PC-9 (cell line): ENCODE data around the gene SMG6. TPM values are rescaled to one million over a fixed set of nuclear protein-coding genes. Genes with fewer than 3 reads are reported as not detected.

ENCODE experiments used
- BruUV-seq: library from RNA; stranded (reverse); fragments of 400-500 nt; replicated peaks from 2 replicates; lab custom pipeline; 2021; lab: Mats Ljungman, UMichigan
- CTCF ChIA-PET: fragments of 300-600 bp; sonication (Branson Sonifier 250); formaldehyde crosslinking; loops from one replicate; lab custom pipeline; 2022; ENCODE audit warnings: antibody characterized with exemption; lab: Charles Lee
- POLR2A ChIA-PET: fragments of 300-600 bp; sonication (Branson Sonifier 250); formaldehyde crosslinking; loops from one replicate; lab custom pipeline; 2022; ENCODE audit warnings: antibody characterized with exemption; ENCODE audit not compliant: unreplicated experiment; lab: Charles Lee
- DNase-seq, 2 experiments: peaks; one replicate each; pipeline versions ENCODE4 v3.0.0 to v3.0.0-alpha.2; 2015 to 2022; ENCODE audit warnings: mixed read lengths in 1 of 2
- H2AFZ ChIP-seq: fragments of 200-600 bp; sonication (generic); 2 replicates; pipeline ENCODE4 v1.8.1; 2017; ENCODE audit warnings: antibody characterized with exemption
- H3F3A ChIP-seq: fragments of 200-600 bp; sonication (generic); 2 replicates; pipeline ENCODE4 v1.8.1; 2017; ENCODE audit warnings: antibody characterized with exemption, mild to moderate bottlenecking, low read depth; ENCODE audit not compliant: insufficient read depth
- H3K27ac ChIP-seq: fragments of 200-600 bp; sonication (generic); 2 replicates; pipeline ENCODE4 v1.6.1; 2016; ENCODE audit warnings: mixed run types
- H3K27me3 ChIP-seq: fragments of 200-600 bp; sonication (generic); 2 replicates; pipeline ENCODE4 v1.6.1; 2016; ENCODE audit warnings: low read depth, mixed run types; ENCODE audit not compliant: insufficient read depth
- H3K36me3 ChIP-seq: fragments of 200-600 bp; sonication (generic); 2 replicates; pipeline ENCODE4 v1.6.1; 2016; ENCODE audit warnings: low read depth, mixed run types
- H3K4me1 ChIP-seq: fragments of 200-600 bp; sonication (generic); replicated peaks from 2 replicates; pipeline ENCODE4 v1.6.1; 2016; ENCODE audit warnings: mixed run types; ENCODE audit not compliant: insufficient read depth
- H3K4me2 ChIP-seq: fragments of 200-600 bp; sonication (generic); 2 replicates; pipeline ENCODE4 v1.6.1; 2017; ENCODE audit warnings: mixed run types
- H3K4me3 ChIP-seq: fragments of 200-600 bp; sonication (generic); 2 replicates; pipeline ENCODE4 v1.6.1; 2016; ENCODE audit warnings: mixed run types
- H3K79me2 ChIP-seq: fragments of 200-600 bp; sonication (generic); 2 replicates; pipeline ENCODE4 v1.6.1; 2017; ENCODE audit warnings: low read depth, mixed run types
- H3K9me2 ChIP-seq: fragments of 200-600 bp; sonication (generic); 2 replicates; pipeline ENCODE4 v1.8.1; 2017; ENCODE audit warnings: mild to moderate bottlenecking; ENCODE audit not compliant: insufficient read depth
- H3K9me3 ChIP-seq: fragments of 200-600 bp; sonication (generic); 2 replicates; pipeline ENCODE4 v1.8.1; 2016; ENCODE audit warnings: low read depth; ENCODE audit not compliant: insufficient read depth
- H4K20me1 ChIP-seq: fragments of 200-600 bp; sonication (generic); 2 replicates; pipeline ENCODE4 v1.8.1; 2017; ENCODE audit not compliant: insufficient read depth
- EZH2 ChIP-seq: fragments of 200-600 bp; sonication (generic); IDR thresholded peaks from 2 replicates; pipeline ENCODE4 v1.8.0; 2017; ENCODE audit warnings: antibody characterized with exemption, low read depth
- intact Hi-C: fragments of 100-400 bp; cut with micrococcal nuclease; formaldehyde crosslinking; loops from one replicate; pipeline ENCODE4 v1.10.0; 2022; ENCODE audit not compliant: unreplicated experiment
- total RNA-seq: library from RNA; stranded (reverse); gene quantifications from 2 replicates; pipeline ENCODE4 v1.2.3, GENCODE V29; 2021
- TF ChIP-seq, protein P1 (sequence below): fragments of 200-600 bp; sonication (generic); conservative IDR thresholded peaks from 2 replicates; pipeline ENCODE4 v1.6.1; 2017; ENCODE audit warnings: mixed run types, antibody characterized with exemption, mild to moderate bottlenecking, moderate library complexity

Gene SMG6
- total RNA-seq, 1 experiment from 2014 or later: 43.1 TPM

DNA sequence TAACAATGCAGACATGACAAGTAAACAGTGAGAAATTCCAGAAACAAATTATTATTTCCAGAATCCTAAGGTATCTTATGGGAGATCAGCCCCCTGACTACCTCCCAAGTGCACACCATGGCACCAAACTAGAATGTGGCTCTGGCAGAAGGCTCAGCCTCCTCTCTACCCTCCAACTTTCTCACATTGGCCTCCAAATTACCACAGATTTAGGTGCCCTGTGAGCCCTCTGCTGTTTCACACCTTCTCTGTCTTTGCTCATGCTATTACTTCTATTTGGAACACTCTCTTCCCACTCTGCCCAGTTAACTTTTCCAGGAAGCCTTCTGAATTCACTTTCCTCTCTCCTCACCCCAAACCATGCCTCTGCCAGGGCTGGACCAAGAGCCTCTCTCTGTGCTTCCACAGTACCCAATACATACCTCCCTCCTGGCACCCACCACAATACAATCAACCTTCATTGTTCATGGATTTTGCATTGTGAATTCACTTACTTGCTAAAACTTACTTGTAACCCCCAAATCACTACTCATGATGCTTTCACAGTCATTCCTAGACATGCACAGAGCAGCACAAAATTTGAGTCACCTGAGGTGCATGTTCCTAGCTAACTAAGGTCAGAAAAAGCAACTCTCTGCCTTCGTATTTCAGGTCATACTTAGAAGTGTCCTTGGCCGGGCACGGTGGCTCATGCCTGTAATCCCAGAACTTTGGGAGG is 31.4 kb downstream of the SMG6 start:
- Histone ChIP-seq H3K4me1 (no peaks in the 10 kb centered on the region), H3K27me3 (no peaks in the 10 kb centered on the region), H3K79me2 (no peaks in the 10 kb centered on the region), H2AFZ (no peak overlapping the region), H3K9me2 (no peaks in the 10 kb centered on the region), H4K20me1 (no peaks in the 10 kb centered on the region), H3K27ac (no peak overlapping the region), H3K4me2 (no peak overlapping the region), H3K4me3 (no peak overlapping the region), H3K36me3 (no peaks in the 10 kb centered on the region; the same call in 1 of the 2 replicates), H3K9me3 (no peaks in the 10 kb centered on the region), H3F3A (0 out of 2 replicates have a peak, but pooled peaks cover 5% of the 10 kb centered on the region)
- no peak for DNase-seq
- ChIA-PET POLR2A (interaction anchor here (0.6 kb wide), 1 partner anchor 939 kb away, joined by 3 read pairs; no protein-coding TSS in a partner anchor), CTCF (interaction anchor here (0.6 to 1.0 kb wide), 2 partner anchors 15 to 234 kb away, joined by 3 read pairs; no protein-coding TSS in a partner anchor)
- BruUV-seq: no TSS peak
- no peak for TF ChIP-seq EZH2
- intact Hi-C loops: no loop called here

DNA sequence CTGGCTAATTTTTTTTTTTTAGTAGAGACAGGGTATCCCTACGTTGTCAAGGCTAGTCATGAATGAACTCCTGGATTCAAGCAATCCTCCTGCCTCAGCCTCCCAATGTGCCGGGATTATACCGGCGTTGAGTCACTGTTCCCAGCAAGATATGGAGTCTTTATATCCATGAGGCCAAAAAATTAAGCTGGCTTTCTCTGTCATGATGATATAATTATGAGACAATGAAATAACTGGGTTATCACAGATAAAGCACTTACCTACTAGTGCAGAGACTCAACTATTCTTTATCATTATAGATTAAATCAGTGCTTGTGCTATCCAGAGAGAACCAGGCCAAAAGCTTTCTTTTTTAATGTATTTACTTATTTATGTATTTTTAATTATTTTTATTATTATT is 36.2 kb downstream of the SMG6 start:
- intact Hi-C loops: no loop called here
- no TSS peak for BruUV-seq

DNA sequence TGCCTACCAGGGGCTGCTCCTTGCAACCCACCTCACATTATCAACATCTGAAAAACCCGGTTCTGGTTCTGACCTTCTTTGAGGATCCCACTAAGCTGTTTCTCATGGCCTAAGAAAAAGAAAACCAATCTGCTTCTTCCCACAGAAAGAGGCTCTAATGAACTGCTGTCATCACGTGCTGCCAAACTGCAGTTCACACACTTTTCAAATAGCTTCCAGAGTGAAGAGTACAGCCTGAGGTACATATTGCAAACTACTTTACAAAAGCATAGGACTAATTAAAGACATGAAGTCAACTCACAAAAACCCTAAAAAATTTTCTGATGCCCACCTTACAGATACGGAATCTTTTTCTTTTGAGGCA is 36.7 kb downstream of the SMG6 start:
- H4K20me1 ChIP-seq: no peaks in the 10 kb centered on the region
- no peaks in the 10 kb centered on the region for H3K9me2 ChIP-seq
- intact Hi-C loops: no loop called here
- H3K4me2 ChIP-seq: no peak overlapping the region
- no peak for TF ChIP-seq EZH2
- TF ChIP-seq, protein P1, sequence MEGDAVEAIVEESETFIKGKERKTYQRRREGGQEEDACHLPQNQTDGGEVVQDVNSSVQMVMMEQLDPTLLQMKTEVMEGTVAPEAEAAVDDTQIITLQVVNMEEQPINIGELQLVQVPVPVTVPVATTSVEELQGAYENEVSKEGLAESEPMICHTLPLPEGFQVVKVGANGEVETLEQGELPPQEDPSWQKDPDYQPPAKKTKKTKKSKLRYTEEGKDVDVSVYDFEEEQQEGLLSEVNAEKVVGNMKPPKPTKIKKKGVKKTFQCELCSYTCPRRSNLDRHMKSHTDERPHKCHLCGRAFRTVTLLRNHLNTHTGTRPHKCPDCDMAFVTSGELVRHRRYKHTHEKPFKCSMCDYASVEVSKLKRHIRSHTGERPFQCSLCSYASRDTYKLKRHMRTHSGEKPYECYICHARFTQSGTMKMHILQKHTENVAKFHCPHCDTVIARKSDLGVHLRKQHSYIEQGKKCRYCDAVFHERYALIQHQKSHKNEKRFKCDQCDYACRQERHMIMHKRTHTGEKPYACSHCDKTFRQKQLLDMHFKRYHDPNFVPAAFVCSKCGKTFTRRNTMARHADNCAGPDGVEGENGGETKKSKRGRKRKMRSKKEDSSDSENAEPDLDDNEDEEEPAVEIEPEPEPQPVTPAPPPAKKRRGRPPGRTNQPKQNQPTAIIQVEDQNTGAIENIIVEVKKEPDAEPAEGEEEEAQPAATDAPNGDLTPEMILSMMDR: no peak
- no peaks in the 10 kb centered on the region for H3K9me3 ChIP-seq
- BruUV-seq: no TSS peak
- peaks cover 20% of the 10 kb centered on the region; the same call in 1 of the 2 replicates for H3F3A ChIP-seq
- 0 out of 2 replicates have a peak, but pooled peaks cover 3% of the 10 kb centered on the region for H3K79me2 ChIP-seq
- no peaks in the 10 kb centered on the region; the same call in 1 of the 2 replicates for H3K4me1 ChIP-seq
- no peak overlapping the region for H3K4me3 ChIP-seq
- no peaks in the 10 kb centered on the region; the same call in 1 of the 2 replicates for H3K36me3 ChIP-seq
- ChIA-PET CTCF (no interaction called here), POLR2A (interaction anchor here (0.6 kb wide), 1 partner anchor 44 kb away, joined by 3 read pairs; no protein-coding TSS in a partner anchor)
- no peak overlapping the region for H3K27ac ChIP-seq
- no peaks in the 10 kb centered on the region for H3K27me3 ChIP-seq
- DNase-seq: no peak
- no peak overlapping the region for H2AFZ ChIP-seq

More for the DNA sequence above, 36.2 kb downstream of the SMG6 start:
- Histone ChIP-seq H3K9me2 (no peaks in the 10 kb centered on the region), H3K4me2 (no peak overlapping the region), H2AFZ (no peak overlapping the region), H3K27me3 (no peaks in the 10 kb centered on the region), H3K9me3 (no peaks in the 10 kb centered on the region), H3K36me3 (no peaks in the 10 kb centered on the region), H3K4me3 (no peak overlapping the region), H3K79me2 (0 out of 2 replicates have a peak, but pooled peaks cover 3% of the 10 kb centered on the region), H3F3A (peaks cover 15% of the 10 kb centered on the region; the same call in 1 of the 2 replicates), H3K4me1 (no peaks in the 10 kb centered on the region; the same call in 1 of the 2 replicates), H3K27ac (no peak overlapping the region), H4K20me1 (no peaks in the 10 kb centered on the region)
- DNase-seq: no peak
- TF ChIP-seq, protein P1: no peak
- no peak for TF ChIP-seq EZH2
- CTCF ChIA-PET: no interaction called here
- POLR2A ChIA-PET: interaction anchor here (0.6 kb wide), 1 partner anchor 44 kb away, joined by 3 read pairs; no protein-coding TSS in a partner anchor
